GM23338 (cell line): ENCODE measurements around the gene ARHGEF28. TPM values are rescaled to one million over a fixed set of nuclear protein-coding genes. Genes with fewer than 3 reads are reported as not detected.

Experiments used
- ATAC-seq: fragments of 200-7000 bp; cut with Tn5 transposase; 3 replicates; pipeline ENCODE4 v1.9.1; 2020
- DNase-seq: peaks from one replicate; pipeline ENCODE4 v3.0.0-alpha.2; 2015; ENCODE audit warnings: low spot score
- H2AFZ ChIP-seq: fragments of 200-600 bp; sonication (generic); 2 replicates; pipeline ENCODE4 v1.8.0; 2016; ENCODE audit warnings: antibody characterized with exemption, mild to moderate bottlenecking, moderate library complexity
- H3F3A ChIP-seq: fragments of 200-600 bp; sonication (generic); replicated peaks from 2 replicates; pipeline ENCODE4 v1.8.0; 2017; ENCODE audit warnings: antibody characterized with exemption, mixed run types, low read depth
- H3K27ac ChIP-seq: fragments of 200-600 bp; sonication (generic); 2 replicates; pipeline ENCODE4 v1.6.1; 2016; ENCODE audit warnings: low read depth
- H3K27me3 ChIP-seq: fragments of 200-600 bp; sonication (generic); 2 replicates; pipeline ENCODE4 v1.8.0; 2016; ENCODE audit warnings: mild to moderate bottlenecking, mixed run types, moderate library complexity; ENCODE audit not compliant: insufficient read depth
- H3K36me3 ChIP-seq: fragments of 200-600 bp; sonication (generic); 2 replicates; pipeline ENCODE4 v1.8.0; 2016; ENCODE audit warnings: mild to moderate bottlenecking; ENCODE audit not compliant: insufficient read depth
- H3K4me1 ChIP-seq: fragments of 200-600 bp; sonication (generic); 2 replicates; pipeline ENCODE4 v1.8.0; 2016; ENCODE audit warnings: mild to moderate bottlenecking, moderate library complexity; ENCODE audit not compliant: insufficient read depth
- H3K4me2 ChIP-seq: fragments of 200-600 bp; sonication (generic); 2 replicates; pipeline ENCODE4 v1.7.1; 2017; ENCODE audit warnings: mixed run types
- H3K4me3 ChIP-seq: fragments of 200-600 bp; sonication (generic); 2 replicates; pipeline ENCODE4 v1.6.1; 2016; ENCODE audit warnings: mixed run types
- H3K79me2 ChIP-seq: fragments of 200-600 bp; sonication (generic); replicated peaks from 2 replicates; pipeline ENCODE4 v1.8.0; 2017; ENCODE audit warnings: mild to moderate bottlenecking; ENCODE audit not compliant: insufficient read depth
- H3K9me2 ChIP-seq: fragments of 200-600 bp; sonication (generic); 2 replicates; pipeline ENCODE4 v1.8.0; 2017; ENCODE audit not compliant: insufficient read depth
- H4K20me1 ChIP-seq: fragments of 200-600 bp; sonication (generic); replicated peaks from 2 replicates; pipeline ENCODE4 v1.8.0; 2017; ENCODE audit warnings: mild to moderate bottlenecking; ENCODE audit not compliant: insufficient read depth
- H3K27ac Mint-ChIP-seq: 2 replicates; pipeline ENCODE4 v1.8.0; 2020; ENCODE audit warnings: inconsistent platforms, mild to moderate bottlenecking, moderate library complexity, mixed read lengths
- H3K27me3 Mint-ChIP-seq: 3 replicates; pipeline ENCODE4 v1.8.0; 2022; ENCODE audit warnings: low read depth, mild to moderate bottlenecking, moderate library complexity, mixed read lengths, inconsistent platforms; ENCODE audit not compliant: insufficient read depth, poor library complexity
- H3K36me3 Mint-ChIP-seq: 3 replicates; pipeline ENCODE4 v1.8.0; 2021; ENCODE audit warnings: low read depth, mild to moderate bottlenecking, inconsistent platforms, moderate library complexity, mixed read lengths
- H3K4me1 Mint-ChIP-seq: 3 replicates; pipeline ENCODE4 v1.8.0; 2020; ENCODE audit warnings: mild to moderate bottlenecking, inconsistent platforms, mixed read lengths
- H3K4me3 Mint-ChIP-seq: 3 replicates; pipeline ENCODE4 v1.8.0; 2021; ENCODE audit warnings: moderate library complexity, mild to moderate bottlenecking, inconsistent platforms, mixed read lengths
- H3K9me3 Mint-ChIP-seq: 3 replicates; pipeline ENCODE4 v1.8.0; 2020; ENCODE audit warnings: moderate library complexity, mild to moderate bottlenecking, inconsistent platforms, mixed read lengths
- CREB1 ChIP-seq: fragments of 250-450 bp; sonication (Bioruptor Pico); IDR thresholded peaks from 2 replicates; pipeline ENCODE4 v1.5.0; 2020; ENCODE audit warnings: low read depth, mild to moderate bottlenecking, moderate library complexity
- CTCF ChIP-seq, 2 experiments: fragments of 200-600 bp in 1 of 2; sonication (generic) in 1 of 2; conservative IDR thresholded peaks; 2 replicates each; pipeline versions ENCODE4 v1.5.1 to v1.6.1; 2016 to 2017; ENCODE audit warnings: antibody characterized with exemption in 2 of 2, low read depth in 2 of 2, mild to moderate bottlenecking in 2 of 2, moderate library complexity in 1 of 2
- EZH2 ChIP-seq: fragments of 200-600 bp; sonication (generic); IDR thresholded peaks from one replicate; pipeline ENCODE4 v1.8.0; 2017; ENCODE audit warnings: antibody characterized with exemption, mild to moderate bottlenecking, low read depth; ENCODE audit not compliant: unreplicated experiment
- JUNB ChIP-seq: IDR thresholded peaks from one replicate; pipeline ENCODE4 v1.6.1; 2016; ENCODE audit warnings: antibody characterized with exemption; ENCODE audit not compliant: unreplicated experiment
- NANOG ChIP-seq: IDR thresholded peaks from 2 replicates; pipeline ENCODE4 v1.6.1; 2016; ENCODE audit warnings: antibody characterized with exemption, borderline replicate concordance
- REST ChIP-seq: IDR thresholded peaks from one replicate; pipeline ENCODE4 v1.6.1; 2018; ENCODE audit warnings: antibody characterized with exemption; ENCODE audit not compliant: unreplicated experiment
- STAT1 ChIP-seq: IDR thresholded peaks from one replicate; pipeline ENCODE4 v1.6.1; 2016; ENCODE audit warnings: antibody characterized with exemption; ENCODE audit not compliant: unreplicated experiment
- ZNF331 ChIP-seq: fragments of 250-450 bp; sonication (Bioruptor Pico); IDR thresholded peaks from 2 replicates; pipeline ENCODE4 v1.5.0; 2020; ENCODE audit warnings: low read depth, mild to moderate bottlenecking, moderate library complexity
- polyA plus RNA-seq: library from polyadenylated mRNA; unstranded; fragments of >200 nt; fragmentation: Nextera tagmentation; extraction: Ambion mirVana; gene quantifications from 2 replicates; pipeline ENCODE4 v1.2.1, GENCODE V29; 2016
- total RNA-seq: library from RNA; depleted of rRNA; stranded (reverse); fragments of >200 nt; shearing (Covaris generic); gene quantifications from 2 replicates; pipeline ENCODE4 v1.2.3, GENCODE V29; 2014

The ARHGEF28 gene
- total and polyA plus RNA-seq, 2 experiments from 2014 or later = 0.39 to 1.0 TPM

- TF ChIP-seq CTCF (conservative IDR thresholded peaks at IDR 0.05; ENCODE audit: low read depth in 2 of 2) (no peak), NANOG (no peak), ZNF331 (CRISPR knock-in tag) (no peak), STAT1 (no peak)
Observed at GRCh38 chr5:73823508-73823925, 197.5 kb downstream of the ARHGEF28 start (continued).

GRCh38 chr5:73825199-73825598, 199.2 kb downstream of the ARHGEF28 start:
- H4K20me1 ChIP-seq = no peaks in the 10 kb centered on the region
- no peaks in the 10 kb centered on the region; the same call in 2 of the 3 replicates for H3K9me3 Mint-ChIP-seq
- no peak overlapping the region for H3K4me2 ChIP-seq
- H3K4me1 Mint-ChIP-seq = no peaks in the 10 kb centered on the region
- no peak overlapping the region for H3K27ac ChIP-seq
- no peak overlapping the region for H3K4me3 Mint-ChIP-seq
- no peak for ATAC-seq
- H3K36me3 Mint-ChIP-seq = no peaks in the 10 kb centered on the region
- H3K36me3 ChIP-seq = no peaks in the 10 kb centered on the region
- TF ChIP-seq ZNF331 (CRISPR knock-in tag) (no peak), REST (no peak), JUNB (no peak), CREB1 (CRISPR knock-in tag) (no peak), EZH2 (no peak)
- H3K27me3 ChIP-seq = no peaks in the 10 kb centered on the region
- H3K4me3 ChIP-seq = no peak overlapping the region
- no peak for DNase-seq
- H3K27ac Mint-ChIP-seq = no peak overlapping the region
- H3K9me2 ChIP-seq = peaks cover 7% of the 10 kb centered on the region
- H3K4me1 ChIP-seq = no peaks in the 10 kb centered on the region
- peaks cover 2% of the 10 kb centered on the region for H3K27me3 Mint-ChIP-seq
- no peaks in the 10 kb centered on the region for H3F3A ChIP-seq
- H3K79me2 ChIP-seq = no peaks in the 10 kb centered on the region
- no peak overlapping the region for H2AFZ ChIP-seq

GRCh38 chr5:73825736-73826135, 199.7 kb downstream of the ARHGEF28 start:
- H3K27ac Mint-ChIP-seq = no peak overlapping the region

More at GRCh38 chr5:73825736-73826135, 199.7 kb downstream of the ARHGEF28 start:
- no peak overlapping the region for H3K4me2 ChIP-seq
- no peak overlapping the region for H3K27ac ChIP-seq
- no peaks in the 10 kb centered on the region for H4K20me1 ChIP-seq
- ATAC-seq (no peak), DNase-seq (no peak)
- no peaks in the 10 kb centered on the region for H3K4me1 Mint-ChIP-seq
- H3K9me3 Mint-ChIP-seq = no peaks in the 10 kb centered on the region
- H3F3A ChIP-seq = no peaks in the 10 kb centered on the region
- no peaks in the 10 kb centered on the region for H3K36me3 Mint-ChIP-seq
- H3K4me3 Mint-ChIP-seq = no peak overlapping the region
- no peaks in the 10 kb centered on the region for H3K27me3 Mint-ChIP-seq
- no peaks in the 10 kb centered on the region for H3K79me2 ChIP-seq
- no peak overlapping the region for H2AFZ ChIP-seq
- no peaks in the 10 kb centered on the region for H3K36me3 ChIP-seq
- no peak overlapping the region for H3K4me3 ChIP-seq
- TF ChIP-seq EZH2 (no peak), REST (no peak), ZNF331 (CRISPR knock-in tag) (no peak), CTCF (conservative IDR thresholded peaks at IDR 0.05; ENCODE audit: low read depth in 2 of 2) (no peak)
- H3K9me2 ChIP-seq = peaks cover 7% of the 10 kb centered on the region
- H3K27me3 ChIP-seq = no peaks in the 10 kb centered on the region
- H3K4me1 ChIP-seq = no peaks in the 10 kb centered on the region
